Neuronal stem cell (in vitro differentiated cells): ENCODE results near the gene SCOC.

Experiments used
- DNase-seq: peaks from one replicate; pipeline ENCODE4 v3.0.0-alpha.2; 2013; ENCODE audit warnings: low spot score
- H2AFZ ChIP-seq: one replicate; pipeline ENCODE4 v1.6.1; 2013; ENCODE audit warnings: mild to moderate bottlenecking, low read length, inconsistent platforms
- H2AK5ac ChIP-seq: 2 replicates; pipeline ENCODE4 v1.6.1; 2013; ENCODE audit warnings: low read depth, mild to moderate bottlenecking, inconsistent platforms, low read length, moderate library complexity, mixed read lengths
- H2BK120ac ChIP-seq: 2 replicates; pipeline ENCODE4 v1.6.1; 2013; ENCODE audit warnings: low read depth, mild to moderate bottlenecking, inconsistent platforms, low read length, moderate library complexity, mixed read lengths
- H2BK12ac ChIP-seq: one replicate; pipeline ENCODE4 v1.6.1; 2013; ENCODE audit warnings: low read length, inconsistent platforms
- H2BK15ac ChIP-seq: 2 replicates; pipeline ENCODE4 v1.6.1; 2013; ENCODE audit warnings: mild to moderate bottlenecking, low read length, inconsistent platforms, mixed read lengths
- H2BK5ac ChIP-seq: one replicate; pipeline ENCODE4 v1.6.1; 2013; ENCODE audit warnings: inconsistent platforms, mild to moderate bottlenecking, low read length, moderate library complexity
- H3K14ac ChIP-seq: one replicate; pipeline ENCODE4 v1.6.1; 2013; ENCODE audit warnings: low read length, inconsistent platforms
- H3K18ac ChIP-seq: 2 replicates; pipeline ENCODE4 v1.6.1; 2013; ENCODE audit warnings: low read length, inconsistent platforms
- H3K23ac ChIP-seq: 2 replicates; pipeline ENCODE4 v1.6.1; 2013; ENCODE audit warnings: low read depth, mild to moderate bottlenecking, mixed read lengths, low read length, inconsistent platforms; ENCODE audit not compliant: poor library complexity
- H3K27ac ChIP-seq: replicated peaks from 3 replicates; pipeline ENCODE4 v1.5.1; 2013; ENCODE audit warnings: low read length, inconsistent platforms
- H3K27me3 ChIP-seq, 3 experiments: 2 replicates each; pipeline ENCODE4 v1.6.1; 2013; ENCODE audit warnings: low read length in 3 of 3, mild to moderate bottlenecking in 2 of 3, inconsistent platforms in 1 of 3, low read depth in 1 of 3, mixed read lengths in 1 of 3, moderate library complexity in 1 of 3; ENCODE audit not compliant: control insufficient read depth in 3 of 3, insufficient read depth in 3 of 3
- H3K36me3 ChIP-seq, 2 donors: replicated peaks in 1 of 2; 2 replicates each; pipeline ENCODE4 v1.6.1; 2013; ENCODE audit warnings: low read length in 2 of 2; ENCODE audit not compliant: control insufficient read depth in 2 of 2, insufficient read depth in 2 of 2
- H3K4ac ChIP-seq: 2 replicates; pipeline ENCODE4 v1.6.1; 2013; ENCODE audit warnings: inconsistent platforms, mild to moderate bottlenecking, low read length, moderate library complexity
- H3K4me1 ChIP-seq, 2 donors: 1 replicate in 1 of 2; 2 replicates in 1 of 2; pipeline ENCODE4 v1.6.1; 2013; ENCODE audit warnings: low read length in 2 of 2, low read depth in 1 of 2; ENCODE audit not compliant: control insufficient read depth in 2 of 2, insufficient read depth in 1 of 2
- H3K4me2 ChIP-seq: one replicate; pipeline ENCODE4 v1.6.1; 2013; ENCODE audit warnings: mild to moderate bottlenecking, low read length, inconsistent platforms; ENCODE audit not compliant: insufficient read depth, poor library complexity, severe bottlenecking
- H3K4me3 ChIP-seq, 2 donors: 2 replicates each; pipeline ENCODE4 v1.5.1; 2013; ENCODE audit warnings: low read length in 2 of 2, mild to moderate bottlenecking in 2 of 2, inconsistent platforms in 1 of 2, moderate library complexity in 1 of 2
- H3K79me1 ChIP-seq: one replicate; pipeline ENCODE4 v1.6.1; 2013; ENCODE audit warnings: low read depth, mild to moderate bottlenecking, inconsistent platforms, low read length, moderate library complexity
- H3K9ac ChIP-seq: one replicate; pipeline ENCODE4 v1.6.1; 2013; ENCODE audit warnings: mild to moderate bottlenecking, low read depth, low read length, inconsistent platforms; ENCODE audit not compliant: poor library complexity
- H3K9me3 ChIP-seq, 2 donors: replicated peaks in 1 of 2; 2 replicates each; pipeline versions ENCODE3 to v1.6.1; 2013; ENCODE audit warnings: low read length in 2 of 2, mild to moderate bottlenecking in 2 of 2, inconsistent platforms in 1 of 2, low read depth in 1 of 2, mixed read lengths in 1 of 2, moderate library complexity in 1 of 2; ENCODE audit not compliant: control insufficient read depth in 2 of 2, insufficient read depth in 1 of 2
- H4K8ac ChIP-seq: one replicate; pipeline ENCODE4 v1.6.1; 2013; ENCODE audit warnings: low read depth, mild to moderate bottlenecking, inconsistent platforms, low read length, moderate library complexity
- H4K91ac ChIP-seq: one replicate; pipeline ENCODE4 v1.6.1; 2013; ENCODE audit warnings: low read length, low read depth, mild to moderate bottlenecking, inconsistent platforms; ENCODE audit not compliant: poor library complexity
- WGBS, 2 donors: extraction: QIAGEN DNeasy Blood & Tissue Kit; methylation state at CpG; one replicate each; pipeline ENCODE4 v1.1.7; 2013; ENCODE audit warnings: missing lambda C conversion rate in 2 of 2, mixed read lengths in 1 of 2; ENCODE audit not compliant: insufficient read length in 2 of 2, insufficient replicate concordance in 1 of 2; ENCODE audit errors: extremely low coverage in 2 of 2; 5-methylcytosine and 5-hydroxymethylcytosine counted together

Gene SCOC

GRCh38 chr4:140353786-140354185 lies 19.7 kb upstream of the SCOC start:
- no peaks in the 10 kb centered on the region for H3K27me3 ChIP-seq

GRCh38 chr4:140355288-140355687 lies 18.2 kb upstream of the SCOC start:
- Histone ChIP-seq H4K8ac (no peak overlapping the region), H3K9ac (no peak overlapping the region), H3K23ac (no peak overlapping the region), H4K91ac (no peak overlapping the region), H3K4me1 (peaks cover 17 to 18% of the 10 kb centered on the region in 2 donors), H3K27me3 (no peaks in the 10 kb centered on the region), H2AK5ac (no peak overlapping the region), H3K9me3 (no peaks in the 10 kb centered on the region), H3K4ac (no peak overlapping the region), H3K4me3 (no peak overlapping the region), H3K14ac (no peak overlapping the region), H2BK12ac (no peak overlapping the region), H2BK120ac (no peak overlapping the region), H3K27ac (no peak overlapping the region), H3K79me1 (no peaks in the 10 kb centered on the region), H2BK15ac (no peak overlapping the region), H2BK5ac (no peak overlapping the region), H3K4me2 (no peak overlapping the region), H3K36me3 (no peaks in the 10 kb centered on the region), H2AFZ (no peak overlapping the region), H3K18ac (no peak overlapping the region)
- WGBS, 2 donors: no CpG with 5 or more reads among the region's 1 CpG
- DNase-seq: no peak

More at GRCh38 chr4:140353786-140354185, 19.7 kb upstream of the SCOC start:
- no CpG with 5 or more reads among the region's 6 CpGs for WGBS, 2 donors
- H3K27ac ChIP-seq: no peak overlapping the region
- DNase-seq: no peak
- no peak overlapping the region for H3K23ac ChIP-seq
- peak overlapping the region; percentile 16 for H2AFZ ChIP-seq
- no peak overlapping the region for H2BK120ac ChIP-seq
- no peaks in the 10 kb centered on the region for H3K9me3 ChIP-seq
- peaks cover 17 to 24% of the 10 kb centered on the region in 2 donors for H3K4me1 ChIP-seq
- no peak overlapping the region for H3K9ac ChIP-seq
- no peaks in the 10 kb centered on the region for H3K36me3 ChIP-seq
- H2BK15ac ChIP-seq: no peak overlapping the region
- no peak overlapping the region for H4K91ac ChIP-seq
- no peak overlapping the region for H3K4ac ChIP-seq
- H3K4me2 ChIP-seq: no peak overlapping the region
- H2AK5ac ChIP-seq: no peak overlapping the region
- no peak overlapping the region for H4K8ac ChIP-seq
- peak overlapping the region; percentile 70 for H3K18ac ChIP-seq
- no peak overlapping the region for H2BK12ac ChIP-seq
- H3K4me3 ChIP-seq: no peak overlapping the region
- no peaks in the 10 kb centered on the region for H3K79me1 ChIP-seq
- no peak overlapping the region for H3K14ac ChIP-seq
- H2BK5ac ChIP-seq: no peak overlapping the region

GRCh38 chr4:140357868-140358267 lies 15.6 kb upstream of the SCOC start:
- DNase-seq: no peak
- Histone ChIP-seq H3K27me3 (no peaks in the 10 kb centered on the region), H2BK12ac (no peak overlapping the region), H3K9me3 (no peaks in the 10 kb centered on the region), H2AFZ (no peak overlapping the region), H3K23ac (no peak overlapping the region), H2BK120ac (no peak overlapping the region), H2BK5ac (no peak overlapping the region), H2BK15ac (no peak overlapping the region), H3K18ac (no peak overlapping the region), H3K27ac (peak overlapping the region; percentile 50), H3K4ac (no peak overlapping the region), H3K4me3 (no peak overlapping the region), H3K4me1 (peaks cover 8 to 10% of the 10 kb centered on the region in 2 donors), H3K79me1 (no peaks in the 10 kb centered on the region), H4K8ac (no peak overlapping the region), H3K14ac (no peak overlapping the region), H4K91ac (no peak overlapping the region), H2AK5ac (no peak overlapping the region), H3K9ac (no peak overlapping the region), H3K4me2 (no peak overlapping the region), H3K36me3 (no peaks in the 10 kb centered on the region)
- no CpG with 5 or more reads among the region's 3 CpGs for WGBS, 2 donors

DNA sequence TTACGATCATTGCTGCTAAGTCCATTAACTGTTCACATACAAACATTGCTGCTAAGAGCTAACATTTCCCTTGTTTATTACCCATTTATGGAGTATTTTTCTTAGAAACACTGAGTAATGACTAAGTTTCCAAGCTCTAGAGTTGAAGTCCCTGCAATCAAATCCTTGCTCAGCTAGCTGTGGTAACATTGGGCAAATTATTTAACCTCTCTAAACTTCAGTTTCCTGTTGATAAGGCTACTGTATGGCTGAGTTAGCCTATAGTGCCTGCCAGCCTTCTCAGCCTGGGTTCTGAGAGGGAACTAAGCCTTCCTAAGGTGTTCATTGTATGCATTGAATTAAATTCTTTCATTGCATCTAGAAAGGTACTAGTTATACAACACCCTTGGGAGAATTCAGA lies 15.2 kb upstream of the SCOC start:
- no peak overlapping the region for H3K9ac ChIP-seq
- H3K18ac ChIP-seq: no peak overlapping the region
- no peak overlapping the region for H2AFZ ChIP-seq
- H3K23ac ChIP-seq: no peak overlapping the region
- H2BK120ac ChIP-seq: no peak overlapping the region
- no peak overlapping the region for H3K27ac ChIP-seq
- no peak overlapping the region for H2AK5ac ChIP-seq
- WGBS, 2 donors: no CpG with 5 or more reads among the region's 1 CpG
- H2BK5ac ChIP-seq: no peak overlapping the region
- H3K79me1 ChIP-seq: no peaks in the 10 kb centered on the region
- no peak overlapping the region for H3K4ac ChIP-seq
- no peak overlapping the region for H3K4me3 ChIP-seq
- no peak overlapping the region for H2BK15ac ChIP-seq
- no peak for DNase-seq
- no peaks in the 10 kb centered on the region for H3K36me3 ChIP-seq
- H3K4me1 ChIP-seq: peaks cover 7 to 10% of the 10 kb centered on the region in 2 donors
- H2BK12ac ChIP-seq: no peak overlapping the region
- no peak overlapping the region for H3K4me2 ChIP-seq
- H4K91ac ChIP-seq: no peak overlapping the region
- H3K9me3 ChIP-seq: no peaks in the 10 kb centered on the region
- no peaks in the 10 kb centered on the region for H3K27me3 ChIP-seq
- no peak overlapping the region for H4K8ac ChIP-seq
- no peak overlapping the region for H3K14ac ChIP-seq
